NCI-H2081 treated with DMSO at 0.1 percent for 48 hours (cell line): ENCODE data around the gene NFIA.

Source experiments
- DNase-seq: peaks from one replicate; lab custom pipeline; 2025; lab: John Stamatoyannopoulos, UW

NFIA gene

DNA sequence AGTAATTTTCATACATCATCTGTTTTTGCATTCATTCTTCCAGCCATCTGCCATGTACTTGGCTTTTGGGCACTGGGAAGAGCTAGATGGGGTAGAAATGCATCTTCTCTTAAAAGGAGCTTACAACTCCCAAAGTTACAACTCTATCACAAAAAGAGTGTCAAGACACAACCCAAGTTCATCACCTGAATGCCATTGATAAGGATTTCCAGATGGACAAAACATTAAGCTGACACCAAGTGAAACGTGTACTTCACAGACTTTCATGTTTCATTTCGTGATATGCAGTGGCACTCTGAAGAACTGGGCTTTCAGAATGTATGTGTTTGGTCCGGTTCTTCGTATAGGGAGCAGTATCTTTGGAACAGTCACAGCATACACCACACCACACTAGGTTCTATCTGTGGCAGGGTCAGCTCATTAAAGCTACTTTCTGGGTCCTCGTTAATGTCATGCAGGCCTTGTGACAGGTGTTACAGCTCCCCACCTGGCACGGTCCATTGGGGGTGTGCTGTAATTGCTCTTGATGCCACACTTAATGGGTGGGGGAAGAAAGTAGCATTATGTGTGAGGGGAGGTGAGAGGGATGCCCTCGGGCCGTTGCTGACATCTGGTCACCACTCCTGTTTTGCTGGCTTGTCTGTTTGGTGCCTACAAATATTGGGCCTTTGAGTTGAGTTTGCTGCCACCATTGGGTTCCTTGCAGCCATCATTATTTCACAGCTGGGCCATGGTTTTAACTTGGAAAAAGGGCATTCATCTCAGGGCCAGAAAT lies 164.9 kb downstream of the NFIA start:
- DNase-seq: no peak

DNA sequence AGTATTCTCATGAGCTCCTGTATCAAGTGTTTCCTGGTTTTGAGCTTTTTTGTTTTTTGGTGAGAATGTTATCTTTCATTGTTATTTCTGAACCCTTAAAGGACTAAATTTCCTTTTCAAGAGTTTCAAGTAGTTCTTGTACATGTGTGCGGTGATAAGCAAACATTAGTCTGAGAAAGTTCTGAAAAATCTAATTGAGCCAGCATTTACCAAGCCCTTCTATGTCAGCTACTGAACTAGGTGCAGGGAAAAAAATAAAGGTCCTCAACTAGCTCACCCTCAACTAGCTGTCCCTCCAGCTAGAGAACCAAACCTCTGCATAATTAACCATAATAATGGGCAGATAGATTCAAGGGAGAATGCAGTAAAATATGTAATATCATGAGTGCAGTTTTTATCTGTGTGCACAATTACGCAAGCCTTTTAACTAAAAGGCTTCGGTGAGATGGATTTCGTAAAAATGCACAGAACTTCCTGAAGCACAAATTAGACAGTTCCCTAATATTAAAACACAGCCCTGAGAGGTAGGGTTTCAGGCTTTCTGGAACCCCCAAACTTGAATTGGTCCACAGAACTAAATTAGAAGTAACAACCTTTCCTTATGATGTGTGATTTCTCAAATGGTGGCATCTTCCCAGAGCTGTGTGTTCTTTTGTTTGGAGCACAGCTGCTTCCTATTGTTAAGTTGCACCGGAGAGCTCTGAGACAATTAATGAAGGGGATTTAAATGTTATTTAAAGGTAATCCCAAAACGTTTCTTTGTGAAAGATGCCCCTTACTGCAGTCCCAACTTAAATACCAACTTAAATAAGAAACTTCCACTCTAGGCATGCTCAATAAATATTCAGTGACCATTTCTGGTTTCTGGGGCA lies 165.8 kb downstream of the NFIA start:
- no peak for DNase-seq

DNA sequence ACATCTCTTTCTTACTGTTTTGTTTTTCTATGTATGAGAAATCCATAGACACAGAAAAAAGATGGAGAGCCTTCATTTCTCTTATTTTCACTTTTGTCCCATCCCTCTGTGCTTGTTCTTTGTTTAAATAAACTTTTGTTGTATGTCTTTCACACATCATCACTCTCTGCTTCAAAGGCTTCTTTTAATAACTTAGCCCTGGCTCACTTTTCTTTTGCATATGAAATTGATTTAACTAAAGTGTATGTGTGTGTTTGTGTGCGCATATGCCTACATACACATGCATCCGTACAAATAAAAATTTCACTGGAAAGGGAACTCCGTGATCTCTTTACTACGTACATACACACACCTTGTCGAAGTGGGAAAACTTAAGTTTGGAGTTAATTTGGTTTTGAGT lies 168.6 kb downstream of the NFIA start:
- no peak for DNase-seq

DNA sequence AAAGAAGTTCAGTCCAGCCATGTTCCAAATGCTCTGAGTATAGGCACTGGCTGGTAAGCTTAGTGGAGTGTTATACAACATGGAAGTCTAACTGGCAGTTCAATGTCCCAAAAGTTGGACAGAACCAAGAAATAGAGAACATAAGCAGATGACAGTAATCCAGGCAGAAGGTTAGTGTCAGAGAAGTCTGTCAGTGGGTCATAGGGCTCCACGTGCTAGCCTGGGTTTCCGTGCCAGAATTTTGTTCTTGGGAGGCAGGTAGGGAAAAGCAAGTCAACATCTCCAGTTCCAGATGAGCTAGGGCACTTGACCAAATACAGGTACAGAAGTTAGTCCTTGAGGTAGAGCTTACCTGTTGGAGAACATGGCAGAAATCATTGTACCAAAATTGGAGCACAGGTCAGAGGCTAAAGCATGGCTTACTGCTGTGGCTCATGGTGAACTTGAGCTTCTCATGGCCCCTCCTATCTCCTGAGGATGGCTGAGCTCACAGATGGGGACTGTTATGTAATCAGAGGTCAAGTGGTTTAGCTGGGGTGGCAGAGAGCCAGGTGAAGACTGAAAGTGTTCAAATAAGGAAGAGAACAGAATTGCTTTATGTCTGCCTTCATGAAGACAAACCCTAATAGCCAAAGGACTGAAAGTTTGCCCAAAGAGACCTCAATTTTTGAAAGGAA lies 170.8 kb downstream of the NFIA start:
- no peak for DNase-seq

DNA sequence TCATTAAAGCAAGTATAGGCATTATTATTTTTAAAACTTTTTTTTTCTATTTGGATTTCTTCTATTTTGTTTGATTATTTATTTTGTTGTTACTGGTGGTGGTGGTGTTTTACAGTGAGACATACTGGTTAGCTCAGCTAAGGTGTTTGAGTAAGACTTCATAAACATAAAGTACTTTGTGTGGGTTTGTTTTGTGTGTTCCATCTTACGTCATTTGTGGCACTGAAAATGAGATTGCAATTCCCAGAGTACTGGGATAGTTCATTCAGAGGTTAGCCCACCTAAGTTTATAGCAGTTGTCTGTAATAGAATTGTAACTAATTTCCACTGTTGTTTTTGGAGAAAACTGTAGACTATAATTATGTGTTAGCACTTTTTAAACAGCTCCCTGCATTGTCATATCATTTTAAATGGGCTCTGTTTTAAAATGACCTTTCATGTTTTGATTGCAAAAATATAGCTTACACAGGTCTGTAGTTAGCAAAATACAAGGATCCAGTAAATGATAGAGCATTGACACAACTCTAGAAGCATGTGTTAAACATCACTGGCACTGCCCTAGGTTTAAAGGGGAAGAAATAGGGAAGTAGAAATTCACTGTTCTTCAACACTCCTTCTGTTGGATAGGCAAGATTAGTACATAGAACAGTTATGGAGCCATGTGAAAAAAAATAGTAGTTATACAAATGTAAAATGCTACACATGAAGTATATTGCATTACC lies 171.7 kb downstream of the NFIA start:
- no peak for DNase-seq

DNA sequence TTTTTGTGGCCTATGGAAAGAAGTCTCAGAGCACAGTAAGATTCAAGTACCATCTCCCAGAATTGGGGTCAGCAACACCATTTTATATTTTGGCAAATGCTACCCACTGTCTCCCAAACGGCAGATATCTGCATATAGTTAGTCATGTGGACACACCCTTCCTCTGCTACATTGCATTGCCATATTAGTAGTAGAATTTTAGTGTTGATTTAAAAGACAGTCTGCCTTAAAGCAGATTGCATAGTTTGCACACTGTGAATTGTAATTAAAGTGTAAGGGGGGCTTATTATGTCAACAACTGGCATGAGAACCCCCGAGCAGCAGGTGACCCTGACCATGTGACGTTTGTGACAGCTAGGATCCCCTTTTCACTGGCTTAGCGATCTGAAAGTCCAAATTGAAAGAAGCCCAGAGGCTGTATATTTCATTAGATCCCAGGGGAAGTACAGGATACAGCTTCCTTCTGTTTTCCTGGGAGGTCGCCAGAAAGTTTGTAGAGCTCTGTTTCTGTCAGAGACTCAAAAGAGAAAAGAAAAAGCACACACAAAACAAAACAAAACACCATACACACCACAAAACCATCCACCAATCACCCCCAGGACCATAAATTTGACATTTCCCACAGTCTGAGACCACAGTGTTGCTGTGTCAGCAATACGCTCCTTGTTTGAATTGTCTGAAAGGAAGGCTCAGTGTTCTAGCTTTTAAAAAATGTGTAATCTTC lies 172.4 kb downstream of the NFIA start:
- no peak for DNase-seq

DNA sequence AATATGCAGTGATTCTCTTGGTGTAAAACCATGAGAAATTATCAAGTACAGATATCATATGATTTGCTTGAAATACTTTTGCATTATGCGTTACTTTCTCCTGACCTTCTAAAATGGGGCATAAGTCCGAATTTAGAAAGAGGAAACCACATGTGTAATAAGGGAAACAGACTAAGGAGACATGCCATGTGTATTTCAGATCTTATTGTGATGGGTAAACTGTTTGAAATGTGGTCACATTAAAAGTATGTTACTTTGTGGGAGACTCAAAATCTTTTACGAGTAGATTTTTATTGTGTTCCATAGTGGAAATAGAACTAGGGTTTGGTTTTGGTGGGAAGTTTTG lies 173.0 kb downstream of the NFIA start:
- DNase-seq: no peak

DNA sequence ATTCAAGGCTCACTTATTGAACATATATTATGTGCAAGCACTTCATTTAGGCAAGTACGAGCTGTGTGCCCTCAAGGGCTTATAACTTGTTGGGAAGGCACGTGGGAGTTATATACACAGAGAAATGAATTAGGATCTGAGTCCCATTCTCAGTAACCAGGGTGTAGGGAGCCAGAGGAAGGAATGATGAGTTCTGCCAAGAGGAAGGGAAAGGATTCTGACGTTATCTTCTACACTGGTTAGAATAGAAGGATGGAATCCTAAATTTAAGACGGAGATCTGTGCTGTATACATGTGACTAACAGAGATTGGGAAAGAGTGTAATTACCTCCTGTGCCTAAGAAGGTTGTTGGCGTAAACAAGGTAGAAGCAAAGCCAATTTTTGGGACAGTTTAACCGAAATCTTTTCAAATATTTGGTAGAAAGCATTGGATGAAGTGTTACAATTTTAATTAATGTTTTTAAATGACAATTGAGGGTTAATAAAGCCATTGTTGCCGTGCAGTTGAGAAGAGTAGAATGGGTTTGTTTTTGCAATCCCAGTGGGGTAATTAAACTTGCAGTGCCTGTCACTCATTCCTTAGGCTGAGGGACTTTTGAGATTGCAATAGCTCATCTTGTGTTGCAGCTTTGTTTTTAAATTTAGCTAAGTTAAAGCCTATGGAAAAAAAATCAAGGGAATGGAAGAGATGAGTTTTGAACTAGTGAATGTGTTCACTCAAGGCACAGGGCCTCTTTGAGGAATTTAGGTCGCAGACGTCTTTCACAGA lies 177.2 kb downstream of the NFIA start:
- no peak for DNase-seq

DNA sequence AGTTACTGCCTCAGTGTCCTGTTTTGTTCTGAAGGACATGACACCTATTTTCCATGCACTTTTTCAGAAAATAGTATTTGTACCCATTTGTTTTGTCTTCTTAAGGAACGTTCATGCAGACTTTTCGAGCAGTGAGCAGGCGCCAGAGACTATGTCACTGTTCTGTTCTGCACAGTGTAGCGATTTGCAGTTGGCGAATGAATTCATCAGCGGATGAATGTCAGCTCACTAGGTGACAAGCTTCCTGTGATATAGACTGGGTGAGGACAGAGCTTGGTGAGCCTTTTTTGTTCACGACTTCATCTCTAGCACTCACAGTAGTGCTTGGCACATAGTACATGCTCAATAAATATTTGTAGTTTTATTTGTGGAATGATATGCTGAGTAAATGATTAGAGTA lies 177.8 kb downstream of the NFIA start:
- DNase-seq: no peak

DNA sequence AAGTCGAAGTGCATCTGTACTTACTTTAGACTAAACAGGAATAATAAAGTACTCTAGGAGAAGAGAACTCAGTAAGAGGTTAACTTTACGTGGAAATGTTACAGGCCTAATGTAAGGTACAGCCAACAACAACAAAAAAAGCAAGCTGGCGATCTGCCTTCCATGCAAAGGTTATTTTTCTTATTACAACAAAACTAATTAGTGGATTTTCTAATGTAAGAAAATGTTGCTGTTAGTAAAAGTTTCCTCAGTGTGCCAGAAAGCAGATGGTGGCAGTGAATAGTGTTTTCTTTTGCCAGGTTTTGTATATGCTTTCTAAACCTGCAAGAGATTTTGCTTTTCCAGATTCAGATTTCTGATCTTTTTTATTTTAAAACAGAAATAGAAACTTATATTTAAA lies 179.2 kb downstream of the NFIA start:
- no peak for DNase-seq

DNA sequence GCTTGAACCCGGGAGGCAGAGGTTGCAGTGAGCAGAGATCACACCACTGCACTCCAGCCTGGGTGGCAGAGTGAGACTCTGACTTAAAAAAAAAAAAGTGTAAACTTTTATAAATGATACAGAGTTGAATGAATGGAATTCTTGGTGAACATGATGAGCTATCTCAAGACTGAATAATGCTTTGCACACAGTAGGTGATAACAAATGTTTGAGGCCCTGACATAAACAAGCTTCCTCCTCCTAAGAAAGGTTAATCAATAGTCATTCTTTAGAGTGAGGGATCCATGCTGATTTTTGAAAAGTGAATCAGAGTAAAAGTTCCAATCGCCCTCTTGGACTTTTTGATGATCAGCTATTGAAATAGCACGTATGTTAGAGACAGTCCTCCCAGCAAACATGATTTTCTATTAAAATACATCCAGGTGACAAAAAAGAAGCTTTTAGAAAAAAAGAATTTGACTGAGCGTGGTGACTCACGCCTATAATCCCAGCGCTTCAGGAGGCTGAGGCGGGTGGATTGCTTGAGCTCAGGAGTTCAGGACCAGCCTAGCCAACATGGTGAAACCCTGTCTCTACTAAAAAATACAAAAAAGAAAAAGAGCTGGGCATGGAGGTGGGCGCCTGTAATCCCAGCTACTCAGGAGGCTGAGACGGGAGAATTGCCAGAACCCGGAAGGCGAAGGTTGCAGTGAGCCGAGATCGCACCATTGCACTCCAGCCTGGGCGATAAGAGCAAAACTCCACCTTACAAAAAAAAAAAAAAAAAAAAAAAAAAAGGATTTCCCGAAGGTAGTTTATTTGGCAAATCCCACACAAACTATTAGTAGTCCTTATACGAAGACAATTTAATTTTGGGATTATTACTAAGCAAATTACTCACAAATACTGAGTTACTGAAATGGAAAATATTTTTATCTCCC lies 181.8 kb downstream of the NFIA start:
- DNase-seq: no peak

DNA sequence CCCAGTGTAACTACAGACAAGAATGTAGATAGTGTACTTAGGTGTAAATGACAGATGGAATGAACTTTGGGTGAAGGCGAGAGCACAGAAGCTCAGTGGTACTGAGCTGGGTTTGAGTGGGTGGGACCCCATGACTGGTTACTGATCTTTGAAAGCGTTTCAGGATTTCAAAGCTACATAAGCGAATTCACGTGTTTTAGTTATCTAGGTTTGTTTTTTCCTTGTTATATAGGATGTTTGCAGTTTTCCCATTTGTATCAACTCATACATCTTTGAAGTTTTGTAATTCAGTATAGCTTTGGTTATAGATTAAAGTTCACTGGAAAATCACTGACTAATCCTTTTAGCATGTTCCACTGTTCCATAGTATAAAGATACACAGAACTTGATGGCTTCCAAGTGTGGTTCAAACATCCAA lies 182.5 kb downstream of the NFIA start:
- DNase-seq: no peak

DNA sequence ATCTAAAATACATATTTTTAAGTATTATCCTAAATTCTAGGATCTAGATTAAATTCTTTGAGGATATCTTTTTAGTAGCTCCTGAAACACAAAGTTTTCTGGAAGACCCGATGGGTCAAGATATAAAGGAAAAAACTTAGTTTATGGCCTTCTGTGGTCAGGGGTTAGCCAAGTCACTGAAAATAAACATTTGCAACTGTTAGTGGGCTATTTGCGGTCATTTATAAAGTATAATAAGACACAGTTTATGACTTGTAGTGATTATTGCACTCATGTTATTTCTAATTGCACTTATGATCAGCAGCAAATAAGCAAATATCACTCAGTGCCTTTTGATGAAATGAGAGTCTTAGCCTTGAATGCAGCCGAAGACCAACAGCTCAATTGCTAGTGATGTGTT lies 183.3 kb downstream of the NFIA start:
- DNase-seq: no peak

DNA sequence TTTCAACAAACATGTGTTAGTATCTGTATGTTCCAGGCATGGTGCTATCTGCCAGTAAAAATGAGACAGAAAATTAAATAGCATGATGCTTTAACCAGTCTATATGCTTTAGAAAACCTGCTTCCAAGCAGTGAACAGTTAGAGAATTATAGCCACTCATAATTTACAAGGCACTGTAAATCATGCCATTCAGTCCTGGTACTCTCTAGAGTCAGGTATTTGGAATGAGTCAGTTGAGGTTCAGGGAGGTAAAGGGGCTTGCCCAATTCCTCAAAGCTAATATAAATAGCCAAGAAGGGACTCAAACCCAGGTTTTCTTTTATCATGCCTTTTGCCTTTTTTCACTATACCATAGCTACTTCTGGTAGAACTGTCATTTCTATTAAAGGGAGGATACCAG lies 184.4 kb downstream of the NFIA start:
- DNase-seq: no peak

DNA sequence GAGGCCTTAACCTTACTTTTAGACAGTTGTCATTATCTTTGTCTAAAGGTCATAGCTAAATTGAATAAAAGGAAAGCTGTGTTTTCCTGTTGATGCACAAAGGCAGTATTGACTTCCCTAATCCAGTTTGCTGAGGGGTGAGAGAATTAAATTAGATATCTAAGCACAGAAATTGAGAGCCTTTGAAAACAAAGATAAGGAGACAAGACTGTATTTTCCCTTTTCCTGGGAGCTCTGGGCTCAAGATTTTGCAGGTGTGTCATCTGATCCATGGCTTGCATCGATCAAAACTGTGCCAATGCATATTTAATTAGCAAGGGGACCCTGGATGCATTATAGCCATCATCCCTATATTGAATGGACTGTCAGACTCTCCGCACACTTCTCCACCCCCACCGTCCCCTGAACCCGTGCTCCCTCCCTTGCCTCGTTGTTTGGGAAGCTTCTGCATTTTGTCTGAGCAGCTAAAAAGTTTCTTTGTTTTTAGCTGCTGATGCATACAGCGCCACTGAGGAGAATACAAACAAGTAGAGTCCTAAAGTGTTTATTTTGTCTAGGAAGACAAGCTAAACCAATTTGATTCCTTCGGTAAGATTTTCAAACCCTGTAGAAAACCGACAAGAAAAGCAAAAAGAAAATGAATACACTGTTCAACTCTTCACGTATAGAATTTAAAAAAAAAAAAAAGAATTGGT lies 186.3 kb downstream of the NFIA start:
- DNase-seq: no peak

DNA sequence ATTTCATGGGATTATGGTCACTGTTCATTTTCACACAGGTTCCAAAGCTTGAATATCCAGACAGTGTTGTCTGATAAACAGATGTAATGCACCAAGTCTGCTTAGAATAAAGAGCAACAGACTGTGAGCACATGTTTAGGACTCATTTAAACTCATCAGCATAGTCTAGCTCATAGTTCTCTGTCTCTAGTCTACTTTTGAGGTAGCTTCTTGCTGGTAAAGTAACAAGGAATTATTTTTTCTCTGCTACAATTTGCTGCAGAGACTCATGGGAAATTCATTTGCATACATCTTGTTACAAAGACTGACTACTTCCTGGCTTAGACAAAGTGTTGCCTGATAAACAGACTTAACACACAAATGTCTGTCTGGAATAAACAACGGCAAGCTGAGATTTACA lies 187.2 kb downstream of the NFIA start:
- no peak for DNase-seq

DNA sequence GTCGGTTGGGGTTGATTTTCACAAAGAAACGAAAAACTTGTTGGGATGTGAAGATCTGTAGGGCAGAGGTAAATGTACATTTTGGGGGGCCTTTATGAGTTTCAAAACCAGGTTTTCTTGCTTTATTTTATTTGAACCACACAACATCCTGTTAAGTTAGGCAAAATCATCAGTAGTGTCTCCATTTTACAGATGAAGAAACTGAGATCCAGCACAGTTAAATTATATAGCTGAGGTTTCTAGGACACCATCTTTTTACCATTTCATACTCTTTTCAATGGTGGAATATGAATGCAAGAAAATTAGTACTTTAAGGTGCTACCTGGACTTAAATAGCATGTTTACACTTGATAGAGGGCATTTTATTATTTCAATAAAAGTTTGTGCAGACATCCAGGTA lies 187.7 kb downstream of the NFIA start:
- DNase-seq: no peak

DNA sequence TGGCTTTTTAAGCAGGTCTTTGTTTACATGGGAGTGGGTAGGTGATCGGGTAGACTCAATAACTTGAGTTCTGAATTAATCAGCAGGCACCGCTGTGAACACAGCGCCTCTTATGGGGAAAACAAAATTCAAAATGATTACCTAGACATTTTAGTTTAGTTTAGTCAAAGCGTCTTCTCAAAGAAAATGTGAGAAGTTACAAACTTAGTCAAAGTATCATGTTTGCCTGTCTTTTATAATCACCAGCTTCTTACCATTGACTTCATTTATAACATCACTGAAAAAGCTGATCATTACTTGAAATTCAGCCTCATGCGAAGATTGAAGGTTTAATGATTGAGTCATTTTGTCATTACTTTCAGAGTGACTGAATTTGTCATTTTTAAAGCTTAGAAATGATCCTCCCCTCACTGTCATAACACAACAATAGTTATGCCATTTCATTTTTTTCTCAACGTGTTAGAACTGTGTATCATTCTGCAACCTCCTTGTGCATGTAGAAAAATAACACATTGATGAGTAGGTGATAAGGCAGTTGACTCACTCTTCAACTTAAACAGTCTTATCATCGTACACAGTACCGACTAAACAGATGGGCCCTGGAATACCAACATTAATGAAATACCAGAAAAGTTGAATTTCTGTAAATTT lies 188.5 kb downstream of the NFIA start:
- no peak for DNase-seq

DNA sequence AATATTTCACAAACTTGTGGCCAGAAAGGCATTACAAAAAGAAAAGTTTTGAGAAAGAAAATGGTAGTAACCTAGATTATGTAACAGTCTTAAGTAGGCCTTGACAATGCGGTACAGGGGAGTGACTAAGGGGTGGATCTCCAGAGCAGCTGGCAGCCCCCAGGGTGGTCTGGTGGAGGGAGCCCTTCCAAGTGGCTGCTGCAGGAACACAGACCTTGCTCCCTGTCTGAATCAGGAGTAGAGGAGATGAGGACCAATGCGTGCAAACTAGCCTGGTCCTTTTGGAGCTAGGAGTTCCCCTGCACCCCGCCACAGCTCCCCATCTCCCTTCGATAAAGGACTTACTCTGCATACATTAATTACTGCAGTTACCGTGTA lies 189.0 kb downstream of the NFIA start:
- no peak for DNase-seq
